Epithelial cell of alveolus of lung (primary cell): ENCODE measurements around the gene ATP4A. TPM values are rescaled to one million over a fixed set of nuclear protein-coding genes. Genes with fewer than 3 reads are reported as not detected.

ENCODE experiments used
- total RNA-seq: library from RNA; depleted of rRNA; stranded (reverse); fragments of >200 nt; gene quantifications from 2 replicates; pipeline ENCODE4 v1.2.1, GENCODE V29; 2015

The ATP4A gene
- total RNA-seq, result not detected in 2 replicates

DNA sequence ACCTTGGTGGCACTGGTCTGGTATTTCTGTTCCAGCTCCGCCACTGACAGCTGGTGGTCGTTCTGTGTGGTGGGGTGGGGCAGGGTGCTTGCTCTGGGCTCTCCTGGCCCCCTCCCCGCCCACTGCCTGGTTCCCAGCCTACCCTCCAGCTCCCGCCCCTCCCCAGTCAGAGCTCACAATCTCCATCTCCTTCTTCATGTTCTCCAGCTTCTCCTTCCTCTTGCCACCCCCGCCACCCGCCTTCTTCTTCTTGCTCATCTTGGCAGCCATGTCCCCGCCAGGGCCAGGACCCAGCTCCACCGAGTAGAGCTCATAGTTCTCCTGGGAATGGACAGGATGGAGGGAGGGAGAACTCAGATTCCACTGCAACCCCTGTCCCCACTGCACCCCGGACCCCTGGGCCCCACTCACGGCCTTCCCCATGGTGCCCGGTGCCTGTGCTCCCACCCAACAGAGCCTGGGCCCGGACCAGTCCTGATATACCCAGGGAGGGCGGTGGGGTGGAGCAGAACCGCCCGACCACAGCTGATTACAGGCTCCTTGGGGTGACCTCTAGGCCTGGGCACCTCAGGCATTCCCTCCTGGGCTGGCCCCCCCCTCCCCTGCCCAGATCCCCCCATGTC is at the start of gene ATP4A:
ATP4A (minus strand) TSS at position 452 of the 623 bp plus-strand sequence; CDS start at position 423, 29 bp downstream.

DNA sequence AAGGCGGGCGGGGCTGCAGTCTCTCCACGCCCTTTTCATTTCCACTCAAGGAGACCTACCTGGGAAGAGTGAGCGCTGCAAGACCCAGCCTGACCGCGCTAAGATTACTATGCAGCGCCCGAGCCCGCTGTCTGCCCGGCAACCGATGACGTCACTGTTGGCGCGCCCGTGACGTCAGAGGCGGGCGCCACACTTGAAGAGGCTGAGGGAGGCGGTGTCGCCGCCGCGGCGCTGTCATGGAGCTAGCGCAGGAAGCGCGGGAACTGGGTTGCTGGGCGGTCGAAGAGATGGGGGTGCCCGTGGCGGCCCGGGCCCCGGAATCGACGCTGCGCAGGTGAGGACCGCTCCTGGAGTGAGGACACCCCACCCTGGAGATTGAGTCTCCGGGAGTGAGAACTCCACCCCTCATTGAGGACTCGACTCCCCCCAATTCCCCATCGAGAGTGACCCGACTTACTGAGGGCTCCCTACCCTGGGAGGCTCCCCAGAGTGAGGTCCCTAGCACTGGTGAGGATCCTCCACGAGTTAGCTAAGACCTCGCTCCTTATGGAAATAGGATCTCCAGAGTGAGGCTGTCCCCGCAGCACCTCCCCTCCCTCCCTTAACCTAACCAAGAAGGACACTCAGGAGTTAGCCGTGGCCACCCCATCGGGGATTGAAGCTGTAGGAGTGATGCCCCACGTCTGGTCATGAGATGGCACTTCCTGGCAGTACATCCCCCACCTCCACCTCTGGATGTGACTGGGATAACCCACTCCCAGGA is 49.3 kb upstream of the ATP4A start, which contains the start of gene HAUS5:
HAUS5 (plus strand) TSS at position 177 of the 763 bp plus-strand sequence; CDS start at position 237, 60 bp downstream.

DNA sequence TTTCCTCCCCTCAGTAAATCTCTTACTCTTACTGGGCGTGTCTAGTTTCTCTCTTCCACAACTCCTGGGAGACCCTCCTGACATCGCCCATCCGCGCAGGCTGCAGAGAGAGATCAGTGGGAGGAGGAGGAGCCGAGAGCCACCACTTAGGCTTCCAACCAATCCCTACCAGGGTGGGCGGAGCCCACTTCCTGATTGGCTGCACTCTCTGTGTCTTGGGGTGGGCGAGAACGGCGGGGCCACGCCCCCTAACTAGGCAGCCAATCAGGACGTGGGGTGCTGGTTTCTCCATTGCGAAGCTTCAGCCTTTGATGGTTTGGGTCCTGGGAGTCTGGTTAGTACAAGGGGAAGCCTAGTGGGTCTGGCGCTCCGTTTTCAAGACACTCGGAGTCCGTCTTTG is 22.4 kb upstream of the ATP4A start, which contains the start of gene PMIS2:
PMIS2 (plus strand) TSS at position 326 of the 400 bp plus-strand sequence. CDS start 87 bp downstream, outside the sequence.

DNA sequence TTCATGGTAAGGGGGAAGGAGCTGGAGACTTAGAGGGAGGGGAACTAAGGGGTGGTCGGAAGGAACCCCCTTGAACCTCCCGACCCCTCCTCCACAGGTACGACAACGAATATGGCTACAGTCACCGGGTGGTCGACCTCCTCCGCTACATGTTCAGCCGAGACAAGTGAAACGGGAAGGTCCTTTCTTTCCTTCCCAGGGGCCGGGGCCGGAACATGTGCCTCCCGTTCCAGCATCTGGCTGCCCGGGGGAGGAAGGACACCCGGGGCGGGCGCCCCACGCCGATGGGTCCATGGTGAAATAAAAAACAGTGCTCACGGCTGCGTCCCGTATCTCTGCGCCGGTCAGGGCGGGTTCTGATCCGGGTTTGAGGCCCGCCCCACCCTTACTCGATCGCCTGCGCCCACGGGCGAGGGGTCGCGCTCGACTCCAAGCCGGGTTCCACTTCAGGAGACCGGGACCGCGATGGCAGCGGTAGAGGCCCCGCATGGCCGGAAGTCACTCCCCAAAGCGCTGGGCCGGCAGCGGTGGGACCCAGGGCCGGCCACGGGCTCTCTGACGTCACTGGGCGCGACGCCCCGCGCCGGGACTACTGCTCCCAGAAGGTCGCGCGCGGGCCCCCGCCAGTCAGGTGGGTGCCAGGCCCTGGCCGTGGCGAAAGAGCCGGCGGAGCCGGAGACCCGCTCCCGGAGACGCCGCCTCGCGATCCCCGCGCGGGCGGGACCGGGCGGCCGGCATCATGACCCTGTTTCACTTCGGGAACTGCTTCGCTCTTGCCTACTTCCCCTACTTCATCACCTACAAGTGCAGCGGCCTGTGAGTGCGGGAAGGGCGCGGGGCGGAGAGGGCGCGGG is 18.2 kb downstream of the ATP4A start, which contains the start of gene TMEM147:
TMEM147 (plus strand) TSS at position 626 of the 854 bp plus-strand sequence; CDS start at position 740, 114 bp downstream.

DNA sequence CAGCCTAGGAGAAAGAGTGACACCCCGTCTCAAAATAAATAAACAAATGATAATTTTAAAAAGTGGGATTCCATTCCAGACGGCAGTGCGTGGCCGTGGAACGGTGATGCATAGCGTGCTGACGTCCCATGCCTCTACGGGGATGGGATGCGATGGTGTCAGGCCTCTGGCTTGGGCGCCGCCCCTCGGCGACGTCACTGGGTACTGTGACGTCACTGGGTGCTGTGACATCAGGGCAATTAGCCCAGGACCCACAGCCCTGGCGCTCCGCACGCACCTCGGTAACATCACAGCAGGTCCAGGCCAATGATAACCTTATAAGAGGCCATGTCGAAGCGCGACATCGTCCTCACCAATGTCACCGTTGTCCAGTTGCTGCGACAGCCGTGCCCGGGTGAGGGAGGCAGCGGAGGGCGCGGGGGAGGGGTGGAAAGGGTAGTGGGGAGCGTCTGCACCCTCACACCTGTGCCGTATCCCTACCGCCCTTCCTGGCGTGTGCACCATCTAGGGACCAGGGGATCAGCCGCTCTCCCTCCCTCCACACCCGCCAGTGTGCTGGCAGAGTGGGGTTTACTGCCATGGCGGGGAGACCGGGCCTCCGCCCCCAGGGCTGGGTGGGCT is 30.1 kb downstream of the ATP4A start, which contains the start of gene GAPDHS:
GAPDHS (plus strand) TSS at position 256 of the 621 bp plus-strand sequence; CDS start at position 328, 72 bp downstream.

DNA sequence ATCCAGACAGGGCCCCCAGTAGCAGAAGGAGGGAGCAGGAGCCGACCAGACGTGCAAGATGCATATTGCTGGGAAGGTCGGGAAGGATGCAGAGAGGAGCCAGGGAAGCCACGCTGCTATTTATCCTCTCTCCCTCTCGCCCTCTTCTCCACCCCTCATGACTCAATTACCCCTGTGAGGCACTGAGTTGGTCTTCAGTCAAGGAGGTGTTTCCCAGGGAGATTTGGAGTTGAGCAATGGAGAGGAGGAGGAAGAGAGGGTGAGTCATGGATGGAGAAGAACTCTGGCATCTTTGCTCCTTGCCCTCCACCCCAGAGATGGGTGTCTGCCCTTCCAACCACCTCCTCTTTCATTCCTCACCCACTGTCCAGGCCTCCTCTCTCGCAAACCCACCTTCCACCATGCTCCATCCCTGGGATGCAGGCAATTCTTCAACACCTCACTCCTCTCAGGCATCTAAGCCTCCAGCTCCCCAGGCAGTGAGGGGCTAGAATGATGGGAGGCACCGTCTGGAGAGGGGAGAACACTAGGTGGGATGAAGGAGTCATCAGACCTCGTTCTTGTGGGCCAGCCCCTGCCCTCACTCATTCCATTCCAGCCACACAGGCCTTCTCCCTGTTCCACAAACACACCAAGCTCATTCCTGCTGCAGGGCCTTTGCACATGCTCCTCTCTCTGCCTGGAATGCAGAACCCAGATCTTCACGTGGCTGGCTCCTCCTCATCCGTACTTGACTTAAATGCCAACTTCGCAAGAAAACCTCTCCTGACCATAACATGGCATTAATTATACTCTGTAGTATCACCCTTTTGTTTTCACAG is 35.0 kb downstream of the ATP4A start, which contains the start of gene SBSN:
SBSN (minus strand) TSS at position 94 of the 821 bp plus-strand sequence; CDS start at position 64, 30 bp downstream.

DNA sequence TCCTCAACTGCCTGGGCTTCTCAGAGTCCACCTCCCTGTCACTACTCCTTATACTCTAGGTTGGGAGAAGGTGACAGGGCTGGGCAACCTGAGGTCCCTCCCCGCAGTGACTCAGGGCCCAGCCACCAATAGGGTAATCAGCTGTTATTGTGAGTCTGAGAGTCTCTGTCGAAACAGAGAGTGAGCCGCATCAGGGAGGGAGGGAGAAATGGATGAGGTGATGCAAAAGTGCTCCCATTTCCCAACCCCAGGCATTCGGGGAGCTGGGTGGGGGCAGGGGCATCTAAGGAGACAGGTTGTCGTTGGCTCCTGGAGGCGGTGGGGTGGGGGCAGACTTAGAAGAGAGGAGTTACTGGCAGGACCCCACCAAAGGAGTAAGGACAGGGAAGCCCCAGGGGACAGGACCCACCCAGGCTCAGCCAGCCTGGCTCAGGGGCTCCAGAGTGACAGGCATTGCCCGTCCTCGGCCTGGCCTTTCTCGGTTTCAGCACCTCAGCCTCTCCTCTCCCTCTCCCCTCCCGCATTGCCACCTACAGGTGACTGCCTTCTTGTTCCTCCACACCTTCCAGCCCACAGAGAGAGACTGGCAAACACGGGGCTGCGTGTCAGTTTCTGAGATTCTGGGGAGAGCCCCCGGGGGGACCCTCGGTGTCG is 49.7 kb downstream of the ATP4A start, which contains the start of gene DMKN:
DMKN (minus strand) TSS at position 22 of the 654 bp plus-strand sequence. CDS start 174 bp downstream, outside the sequence.

Other genes with a start within 250 kb of the ATP4A start
- gene CD22, start 234.5 kb downstream of the ATP4A start, total RNA-seq, result 5.6 TPM in 1 of 2 replicates, not detected in the other
- gene FFAR1, start 215.8 kb downstream of the ATP4A start, total RNA-seq, result not detected in 2 replicates
- not detected in 2 replicates for gene FFAR3, start 205.2 kb downstream of the ATP4A start, total RNA-seq
- not detected in 2 replicates for gene GPR42, start 192.6 kb downstream of the ATP4A start, total RNA-seq
- not detected in 2 replicates for gene FFAR2, start 115.4 kb downstream of the ATP4A start, total RNA-seq
- gene KRTDAP, start 73.2 kb downstream of the ATP4A start, total RNA-seq, result not detected in 2 replicates
- 15.9 and 24.8 TPM in 2 replicates for gene DMKN, start 50.0 kb downstream of the ATP4A start, total RNA-seq
- not detected in 2 replicates for gene SBSN, start 35.3 kb downstream of the ATP4A start, total RNA-seq
- not detected in 2 replicates for gene GAPDHS, start 30.2 kb downstream of the ATP4A start, total RNA-seq
- 85.7 and 102 TPM in 2 replicates for gene TMEM147, start 18.0 kb downstream of the ATP4A start, total RNA-seq
- gene PMIS2, start 22.5 kb upstream of the ATP4A start, total RNA-seq, result not detected in 2 replicates
- gene HAUS5, start 49.1 kb upstream of the ATP4A start, total RNA-seq, result 6.6 and 10.5 TPM in 2 replicates
- 93.3 and 101 TPM in 2 replicates for gene RBM42, start 65.4 kb upstream of the ATP4A start, total RNA-seq
- 0.78 TPM in 1 of 2 replicates, not detected in the other for gene ETV2, start 78.1 kb upstream of the ATP4A start, total RNA-seq
- gene COX6B1, start 84.7 kb upstream of the ATP4A start, total RNA-seq, result 500 and 902 TPM in 2 replicates
- not detected in 2 replicates for gene UPK1A, start 102.9 kb upstream of the ATP4A start, total RNA-seq
- not detected in 2 replicates for gene ZBTB32, start 140.9 kb upstream of the ATP4A start, total RNA-seq
- gene KMT2B, start 154.3 kb upstream of the ATP4A start, total RNA-seq, result 8.0 and 14.4 TPM in 2 replicates
- 6.9 and 15.9 TPM in 2 replicates for gene IGFLR1, start 178.8 kb upstream of the ATP4A start, total RNA-seq
- gene U2AF1L4, start 181.8 kb upstream of the ATP4A start, total RNA-seq, result 6.9 and 9.3 TPM in 2 replicates
- gene PSENEN, start 182.0 kb upstream of the ATP4A start, total RNA-seq, result 43.2 TPM in 2 replicates
- 15.9 and 20.7 TPM in 2 replicates for gene LIN37, start 184.9 kb upstream of the ATP4A start, total RNA-seq
- 11.1 and 66.8 TPM in 2 replicates for gene HSPB6, start 193.4 kb upstream of the ATP4A start, total RNA-seq
- 12.4 and 18.0 TPM in 2 replicates for gene PROSER3, start 194.5 kb upstream of the ATP4A start, total RNA-seq
- 2.2 and 3.2 TPM in 2 replicates for gene ARHGAP33, start 211.9 kb upstream of the ATP4A start, total RNA-seq
- gene PRODH2, start 249.2 kb upstream of the ATP4A start, total RNA-seq, result not detected in 2 replicates